Esophagus (tissue), 2 donors: Measurements from ENCODE around the gene MCCC1. TPM values are rescaled to one million over a fixed set of nuclear protein-coding genes. Genes with fewer than 3 reads are reported as not detected.

Experiments used
- H3K27ac ChIP-seq, 2 donors: one replicate each; pipeline ENCODE4 v1.5.1; 2013; ENCODE audit warnings: low read depth in 2 of 2, mild to moderate bottlenecking in 2 of 2, inconsistent platforms in 1 of 2, low read length in 1 of 2, moderate library complexity in 1 of 2
- H3K27me3 ChIP-seq, 2 donors: one replicate each; pipeline ENCODE4 v1.6.1; 2013; ENCODE audit warnings: low read length in 2 of 2, control low read depth in 1 of 2, mild to moderate bottlenecking in 1 of 2; ENCODE audit not compliant: insufficient read depth in 2 of 2, control insufficient read depth in 1 of 2
- H3K36me3 ChIP-seq, 2 donors: one replicate each; pipeline ENCODE4 v1.6.1; 2013; ENCODE audit warnings: low read length in 1 of 2; ENCODE audit not compliant: control insufficient read depth in 2 of 2, insufficient read depth in 2 of 2
- H3K4me1 ChIP-seq, 2 donors: one replicate each; pipeline ENCODE4 v1.6.1; 2013; ENCODE audit warnings: low read length in 1 of 2; ENCODE audit not compliant: control insufficient read depth in 2 of 2, insufficient read depth in 2 of 2
- H3K4me3 ChIP-seq, 2 donors: one replicate each; pipeline ENCODE4 v1.5.1; 2013; ENCODE audit warnings: low read length in 2 of 2, mild to moderate bottlenecking in 2 of 2, low read depth in 1 of 2, moderate library complexity in 1 of 2
- H3K9me3 ChIP-seq, 2 donors: one replicate each; pipeline ENCODE4 v1.6.1; 2013; ENCODE audit warnings: mild to moderate bottlenecking in 2 of 2, low read depth in 1 of 2, low read length in 1 of 2, moderate library complexity in 1 of 2; ENCODE audit not compliant: control insufficient read depth in 2 of 2, insufficient read depth in 1 of 2
- WGBS, 2 donors: extraction: QIAGEN DNeasy Blood & Tissue Kit; methylation state at CpG; one replicate each; pipeline ENCODE4 v1.1.7; 2013; 5-methylcytosine and 5-hydroxymethylcytosine counted together
- polyA plus RNA-seq, 2 donors: library from polyadenylated mRNA; stranded (reverse); fragments of 200-250 nt; gene quantifications; one replicate each; pipeline ENCODE4 v1.2.3, GENCODE V29; 2013
- donor health status: healthy with polysubstance abuse.
- donor health status: Bipolar disorder and iron deficiency.

Gene MCCC1
- polyA plus RNA-seq, 2 donors, result 26.0 to 33.0 TPM

DNA sequence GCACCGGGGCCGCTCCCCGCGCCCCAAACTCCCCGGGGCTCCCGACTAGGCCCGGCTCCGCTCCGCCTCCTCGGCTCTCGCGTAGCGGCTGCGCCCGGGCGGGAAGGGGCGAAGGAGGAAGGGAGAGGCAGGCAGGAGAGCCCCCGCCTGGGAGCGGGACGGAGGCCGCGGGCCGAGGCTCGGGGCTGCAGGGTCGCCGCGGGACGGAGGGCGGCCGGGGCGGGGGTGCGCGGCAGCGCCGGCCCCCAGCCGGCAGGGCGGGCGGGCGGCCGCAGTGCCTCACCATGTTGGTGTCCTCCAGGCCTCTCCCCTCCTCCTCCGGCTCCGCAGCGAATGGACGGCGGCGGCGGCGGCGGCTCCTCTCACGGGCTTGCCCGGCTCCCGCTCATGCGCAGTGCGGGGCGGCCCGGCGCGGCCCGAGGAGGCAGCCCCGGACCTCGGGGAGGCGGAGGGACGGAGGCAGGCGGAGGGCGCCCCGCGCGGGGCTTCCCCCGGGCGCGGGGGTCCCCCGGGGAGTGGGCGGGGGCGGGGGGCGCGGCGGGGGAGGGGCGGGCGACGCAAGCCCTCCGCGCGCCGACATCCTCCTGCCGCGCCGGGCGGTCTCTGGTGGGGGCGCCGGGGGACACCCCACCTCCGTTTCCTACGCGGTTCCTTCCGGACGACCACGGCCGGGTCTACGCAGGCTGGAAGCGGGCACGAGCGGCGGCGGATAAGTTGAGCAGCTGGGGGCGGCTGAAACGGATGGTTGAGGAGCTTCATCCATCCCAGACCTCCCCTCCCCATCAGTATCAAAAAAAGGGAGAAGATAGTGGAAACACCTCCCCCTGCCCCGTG lies 118.9 kb downstream of the MCCC1 start, which contains the start of gene DCUN1D1:
Gene DCUN1D1, minus strand, starts transcription at position 335 of the 834 bp plus-strand sequence. Its CDS starts 49 bp downstream, at position 286.
- H3K4me1 ChIP-seq, result no peaks in the 10 kb centered on the region
- H3K4me3 ChIP-seq, result peak within 1 kb of the TSS; percentile 79 to 94
- 0 to 1% methylated on average over 33 to 106 of the region's 106 CpGs for WGBS, 2 donors
- no peaks in the 10 kb centered on the region for H3K27me3 ChIP-seq
- H3K36me3 ChIP-seq, result no peaks in the 10 kb centered on the region
- no peaks in the 10 kb centered on the region for H3K9me3 ChIP-seq
- H3K27ac ChIP-seq, result peak within 1 kb of the TSS; percentile 68 to 88

DNA sequence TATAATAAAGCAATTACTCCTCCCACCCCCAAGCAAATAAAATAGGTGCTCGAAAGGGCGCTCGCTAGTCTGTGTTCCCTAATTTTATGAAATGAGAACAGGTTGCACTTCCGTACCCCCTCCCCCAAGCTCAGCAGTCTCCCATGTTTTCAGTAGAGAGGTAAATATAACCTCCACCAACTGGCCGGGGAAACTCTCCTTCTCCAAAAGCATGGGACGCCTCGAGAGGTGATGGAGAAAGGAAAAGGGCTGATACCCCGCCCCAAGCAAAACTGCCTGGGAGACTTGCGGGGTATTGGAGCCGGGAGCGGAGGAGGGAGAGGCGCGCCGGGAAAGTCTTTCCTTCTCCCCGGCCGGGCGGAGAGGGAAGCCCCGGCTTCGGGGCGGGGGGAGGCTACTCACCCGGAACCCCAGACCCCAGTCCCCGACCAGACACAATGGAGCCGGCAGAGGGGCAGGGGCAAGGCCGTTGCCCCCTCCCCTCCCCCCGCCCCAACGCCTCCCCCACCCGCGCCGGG lies 119.6 kb downstream of the MCCC1 start:
- 0 to 1% methylated on average over 21 to 29 of the region's 29 CpGs for WGBS, 2 donors
- Histone ChIP-seq H3K27ac (peak overlapping the region; percentile 54 to 88), H3K4me1 (no peaks in the 10 kb centered on the region), H3K36me3 (no peaks in the 10 kb centered on the region), H3K4me3 (peak overlapping the region; percentile 79 to 94), H3K27me3 (no peaks in the 10 kb centered on the region), H3K9me3 (no peaks in the 10 kb centered on the region)

DNA sequence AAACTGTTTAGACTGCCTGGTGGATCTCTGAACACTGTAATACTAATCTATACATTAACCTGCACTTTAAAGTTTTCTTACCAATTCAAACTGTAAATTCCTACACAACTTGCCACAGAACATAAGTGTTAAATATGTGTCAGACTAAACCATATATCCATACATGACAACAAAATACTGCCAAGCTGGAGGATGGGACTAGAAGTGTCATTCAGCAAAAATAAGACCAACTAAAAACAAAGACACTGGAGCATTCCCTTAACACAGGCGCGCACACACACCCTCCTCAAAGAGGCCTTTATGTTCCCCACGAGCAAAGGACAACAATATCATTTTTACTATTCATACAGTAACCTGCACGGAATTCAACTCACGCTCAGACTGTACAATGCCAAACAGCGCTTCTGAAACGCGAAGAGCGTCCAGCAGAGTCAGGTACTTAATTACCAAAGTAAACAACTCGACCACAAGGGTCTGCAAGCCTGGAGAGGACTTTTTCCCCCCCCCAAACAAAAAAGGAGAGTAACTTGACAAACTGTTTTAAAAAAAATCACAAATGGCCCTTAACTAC lies 120.1 kb downstream of the MCCC1 start:
- 3 to 5% methylated on average over 10 of the region's 10 CpGs for WGBS, 2 donors

DNA sequence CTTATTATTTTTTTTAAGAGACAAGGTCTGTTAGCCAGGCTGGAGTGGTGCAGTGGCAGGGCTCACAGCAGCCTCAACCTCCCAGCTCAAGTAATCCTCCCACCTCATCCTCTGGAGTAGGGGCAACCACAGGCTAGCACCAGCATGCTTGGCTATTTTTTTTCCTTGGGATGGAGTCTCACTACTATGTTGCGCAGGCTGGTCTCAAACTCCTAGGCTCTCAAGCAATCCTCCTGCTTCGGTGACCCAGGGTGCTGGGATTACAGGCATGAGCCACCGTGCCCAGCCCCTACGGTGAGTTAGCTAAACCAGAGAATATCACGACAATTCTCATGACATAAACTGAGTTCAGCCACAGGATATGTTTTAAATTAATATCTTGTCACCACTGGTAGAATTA lies 120.9 kb downstream of the MCCC1 start:
- 72 to 76% methylated on average over 5 of the region's 5 CpGs for WGBS, 2 donors
- no peak overlapping the region for H3K4me3 ChIP-seq

More for the DNA sequence above, 120.1 kb downstream of the MCCC1 start:
- Histone ChIP-seq H3K27ac (peak overlapping the region in 1 of 2 donors; percentile 24), H3K27me3 (no peaks in the 10 kb centered on the region), H3K9me3 (no peaks in the 10 kb centered on the region), H3K4me1 (no peaks in the 10 kb centered on the region), H3K36me3 (no peaks in the 10 kb centered on the region), H3K4me3 (peak overlapping the region; percentile 79 to 94)

DNA sequence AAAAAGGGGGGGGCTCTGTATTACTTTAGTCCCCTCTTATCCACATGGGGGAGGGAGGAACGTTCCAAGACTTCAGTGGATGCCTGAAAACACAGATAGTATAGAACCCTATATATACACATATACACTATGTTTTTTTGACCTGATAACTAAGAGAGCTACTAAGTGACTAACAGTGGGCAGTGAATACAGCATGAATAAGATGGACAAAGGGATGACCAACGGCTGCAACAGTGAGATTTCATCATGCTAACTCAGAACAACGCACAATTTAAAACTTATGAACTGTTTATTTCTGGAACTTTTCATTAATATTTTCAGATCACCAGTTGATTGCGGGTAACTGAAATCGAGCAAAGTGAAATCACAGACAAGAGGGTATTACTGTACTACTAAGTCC lies 126.2 kb downstream of the MCCC1 start:
- H3K4me1 ChIP-seq, result peaks cover 2 to 3% of the 10 kb centered on the region in 2 donors
- H3K9me3 ChIP-seq, result no peaks in the 10 kb centered on the region
- 95 to 96% methylated on average over 5 of the region's 5 CpGs for WGBS, 2 donors
- no peak overlapping the region for H3K4me3 ChIP-seq
- no peak overlapping the region for H3K27ac ChIP-seq
- H3K27me3 ChIP-seq, result no peaks in the 10 kb centered on the region
- H3K36me3 ChIP-seq, result no peaks in the 10 kb centered on the region

More for the DNA sequence above, 120.9 kb downstream of the MCCC1 start:
- no peaks in the 10 kb centered on the region for H3K36me3 ChIP-seq
- no peak overlapping the region for H3K27ac ChIP-seq
- no peaks in the 10 kb centered on the region for H3K9me3 ChIP-seq
- no peaks in the 10 kb centered on the region for H3K27me3 ChIP-seq
- H3K4me1 ChIP-seq, result no peaks in the 10 kb centered on the region

DNA sequence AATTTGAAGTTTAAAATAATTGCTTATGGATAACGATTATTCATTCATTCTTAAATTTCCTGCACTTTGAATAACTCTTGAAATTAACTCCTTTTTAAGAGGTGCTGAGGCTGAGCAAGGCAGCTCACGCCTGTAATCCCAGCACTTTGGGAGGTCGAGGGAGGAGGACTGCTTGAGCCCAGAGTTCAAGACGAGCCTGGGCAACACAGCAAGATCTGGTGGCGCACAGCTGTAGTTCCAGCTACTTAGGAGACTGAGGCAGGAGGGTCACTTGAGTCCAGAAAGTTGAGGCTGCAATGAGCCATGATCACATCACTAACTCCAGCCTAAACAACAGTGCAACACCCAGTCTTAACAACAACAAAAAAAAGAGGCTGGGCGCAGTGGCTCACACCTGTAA lies 126.9 kb downstream of the MCCC1 start:
- Histone ChIP-seq H3K9me3 (no peaks in the 10 kb centered on the region), H3K4me1 (peaks cover 2 to 3% of the 10 kb centered on the region in 2 donors), H3K4me3 (no peak overlapping the region), H3K27me3 (no peaks in the 10 kb centered on the region), H3K36me3 (no peaks in the 10 kb centered on the region), H3K27ac (no peak overlapping the region)
- WGBS, 2 donors, result 91 to 92% methylated on average over 6 of the region's 6 CpGs

DNA sequence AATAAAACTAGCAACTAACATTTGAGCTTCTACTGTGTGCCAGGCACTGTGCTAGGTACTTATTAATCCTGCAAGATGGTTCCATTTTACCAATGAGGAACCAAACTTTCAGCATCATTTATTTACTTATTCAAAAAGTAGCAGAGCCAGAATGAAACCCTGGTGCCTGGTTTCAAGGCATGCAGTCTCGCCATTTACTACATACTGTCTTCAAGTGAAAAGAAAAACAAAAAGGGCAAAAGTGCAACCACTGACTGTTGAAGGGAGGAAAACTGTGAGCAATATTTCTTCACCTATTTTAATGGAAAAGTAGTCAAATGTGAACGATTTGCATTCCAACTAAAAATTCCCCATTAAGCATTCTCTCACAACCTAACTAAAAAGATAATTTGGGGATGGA lies 127.7 kb downstream of the MCCC1 start:
- Histone ChIP-seq H3K36me3 (no peaks in the 10 kb centered on the region), H3K4me1 (peaks cover 2 to 3% of the 10 kb centered on the region in 2 donors), H3K27ac (no peak overlapping the region), H3K27me3 (no peaks in the 10 kb centered on the region), H3K4me3 (no peak overlapping the region), H3K9me3 (no peaks in the 10 kb centered on the region)
- WGBS, 2 donors, result 79 to 81% methylated on average over 2 of the region's 2 CpGs

DNA sequence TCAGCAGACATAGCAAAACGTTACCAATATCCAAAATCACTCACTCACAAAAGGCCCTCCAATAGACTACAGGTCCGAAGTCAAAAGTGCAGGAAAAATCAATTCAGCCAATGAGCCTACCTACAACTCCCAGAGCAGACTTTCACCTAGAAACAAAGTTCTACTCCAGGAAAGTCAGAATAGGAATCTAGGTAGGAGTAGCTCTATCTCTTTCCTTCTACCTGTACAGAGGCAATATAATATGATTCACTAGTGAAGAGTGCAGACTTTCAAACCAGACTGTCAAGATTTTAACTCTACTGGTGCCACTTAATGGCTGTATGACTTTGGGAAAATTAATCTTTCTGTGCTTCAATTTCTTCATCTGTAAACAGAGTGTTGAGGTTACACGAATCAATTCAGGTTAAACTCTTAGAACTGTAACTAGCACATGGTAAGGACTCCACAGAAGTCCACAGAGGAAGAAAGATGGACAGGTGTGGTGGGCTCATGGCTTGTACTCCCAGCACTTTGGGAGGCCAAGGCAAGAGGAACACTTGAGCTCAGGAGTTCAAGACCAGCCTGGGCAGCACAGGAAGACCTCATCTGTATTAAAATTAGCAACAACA lies 128.4 kb downstream of the MCCC1 start:
- 65 to 85% methylated on average over 3 of the region's 3 CpGs for WGBS, 2 donors
- peaks cover 2 to 3% of the 10 kb centered on the region in 2 donors for H3K4me1 ChIP-seq
- no peak overlapping the region for H3K4me3 ChIP-seq
- H3K36me3 ChIP-seq, result no peaks in the 10 kb centered on the region
- no peak overlapping the region for H3K27ac ChIP-seq
- no peaks in the 10 kb centered on the region for H3K27me3 ChIP-seq
- no peaks in the 10 kb centered on the region for H3K9me3 ChIP-seq

DNA sequence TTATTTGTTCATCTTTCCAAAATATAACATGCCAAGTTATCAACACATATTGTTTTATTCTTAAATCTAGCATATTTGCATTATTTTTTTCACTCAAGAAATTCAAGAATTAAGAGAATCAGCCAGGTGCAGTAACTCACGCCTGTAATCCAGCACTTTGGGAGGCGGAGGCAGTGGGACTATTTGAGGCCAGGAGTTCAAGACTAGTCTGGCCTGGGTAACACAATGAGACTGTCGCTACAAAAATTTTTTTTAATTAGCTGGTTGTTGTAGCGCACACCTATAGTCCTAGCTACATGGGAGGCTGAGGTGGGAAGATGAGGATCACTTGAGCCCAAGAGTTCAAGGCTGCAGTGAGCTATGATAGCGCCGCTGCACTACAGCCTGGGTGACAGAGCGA lies 129.4 kb downstream of the MCCC1 start:
- H3K36me3 ChIP-seq, result no peaks in the 10 kb centered on the region
- no peaks in the 10 kb centered on the region for H3K9me3 ChIP-seq
- peaks cover 3 to 4% of the 10 kb centered on the region in 2 donors for H3K4me1 ChIP-seq
- no peak overlapping the region for H3K27ac ChIP-seq
- 96 to 99% methylated on average over 7 of the region's 7 CpGs for WGBS, 2 donors
- no peak overlapping the region for H3K4me3 ChIP-seq
- H3K27me3 ChIP-seq, result no peaks in the 10 kb centered on the region
